NCI-H524 (cell line): ENCODE measurements around the gene GM2A.
"Not testable (repeated sequence)": the region's sequence is repeated elsewhere in the genome, so short reads cannot be mapped to it uniquely, and the experiment has no call there.

Source experiments
- DNase-seq, 2 experiments: peaks; one replicate each; lab custom pipeline; 2025; lab: John Stamatoyannopoulos, UW

The GM2A gene

DNA sequence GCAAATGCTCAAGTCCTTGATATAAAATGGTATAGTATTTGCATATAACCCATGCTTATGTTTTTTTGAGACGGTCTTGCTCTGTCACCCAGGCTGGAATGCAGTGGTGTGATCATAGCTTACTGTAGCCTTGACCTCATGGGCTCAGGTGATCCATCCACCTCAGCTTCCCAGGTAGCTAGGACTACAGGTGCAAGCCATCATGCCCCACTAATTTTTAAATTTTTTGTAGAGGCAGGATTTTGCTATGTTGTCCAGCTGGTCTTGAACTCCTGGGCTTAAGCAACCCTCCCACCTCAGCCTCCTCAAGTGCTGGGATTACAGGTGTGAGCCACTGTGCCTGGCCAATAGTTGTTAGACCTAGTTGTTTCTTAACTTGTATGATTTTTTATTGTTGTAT is 33.3 kb downstream of the GM2A start:
- no peak for DNase-seq

DNA sequence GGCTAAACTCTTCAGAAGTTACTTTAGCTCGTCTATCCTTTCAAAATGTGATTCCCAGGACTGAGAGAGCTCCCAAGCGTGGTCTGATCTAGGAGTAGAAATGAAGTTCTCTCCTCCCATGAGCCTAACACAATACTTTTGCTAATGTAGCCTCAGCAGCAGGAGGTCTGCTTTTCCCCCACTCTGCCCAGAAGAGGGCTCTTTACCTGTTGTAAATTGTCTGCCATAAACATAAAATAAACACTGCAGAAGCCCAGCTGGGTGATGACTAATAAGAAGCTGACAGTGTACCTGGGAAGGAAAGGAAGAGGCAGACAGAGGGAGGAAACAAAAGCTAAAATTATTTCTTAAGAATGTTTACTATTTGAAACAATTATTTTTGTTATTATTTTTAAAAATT is 35.2 kb downstream of the GM2A start:
- DNase-seq: peak in 1 of 2 experiments; percentile 12

DNA sequence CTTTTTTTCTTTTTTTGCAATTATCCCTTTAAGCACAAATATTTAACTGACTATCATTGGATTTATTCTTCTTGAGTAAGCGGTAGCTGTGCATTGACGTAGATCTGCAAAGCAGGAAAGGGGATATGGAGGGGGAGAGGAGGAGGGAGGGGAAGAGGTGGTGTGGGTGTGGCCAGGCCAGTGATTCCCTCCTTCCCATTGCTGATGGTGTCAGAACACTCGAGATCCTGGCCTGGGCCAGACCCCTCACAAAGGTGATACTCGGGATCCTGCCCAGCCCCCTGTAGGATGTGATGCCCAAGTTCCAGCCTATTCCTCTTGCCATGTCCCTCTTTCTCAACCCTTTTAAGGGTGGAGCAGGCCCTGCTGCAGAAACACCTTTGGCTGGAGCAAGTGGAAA is 40.6 kb downstream of the GM2A start:
- no peak for DNase-seq

DNA sequence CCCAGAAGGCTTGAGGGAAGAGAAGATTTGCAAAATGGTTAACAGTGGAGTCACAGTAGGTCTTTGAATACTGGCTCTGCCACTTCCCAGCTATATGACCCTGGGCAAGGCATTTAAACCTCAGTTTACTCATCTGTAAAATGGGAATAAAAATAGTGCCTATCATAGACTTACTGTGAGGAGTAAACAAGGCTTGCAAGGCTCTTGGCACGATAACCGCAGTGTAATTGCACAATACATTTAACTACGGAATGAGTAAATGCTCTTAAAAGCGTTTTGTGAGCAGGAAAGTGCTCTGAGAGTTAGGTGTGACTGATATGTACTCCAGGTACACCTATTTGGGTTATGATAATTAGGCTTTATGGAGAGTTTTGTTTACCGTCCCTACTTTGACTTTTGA is 42.2 kb downstream of the GM2A start:
- DNase-seq: no peak

DNA sequence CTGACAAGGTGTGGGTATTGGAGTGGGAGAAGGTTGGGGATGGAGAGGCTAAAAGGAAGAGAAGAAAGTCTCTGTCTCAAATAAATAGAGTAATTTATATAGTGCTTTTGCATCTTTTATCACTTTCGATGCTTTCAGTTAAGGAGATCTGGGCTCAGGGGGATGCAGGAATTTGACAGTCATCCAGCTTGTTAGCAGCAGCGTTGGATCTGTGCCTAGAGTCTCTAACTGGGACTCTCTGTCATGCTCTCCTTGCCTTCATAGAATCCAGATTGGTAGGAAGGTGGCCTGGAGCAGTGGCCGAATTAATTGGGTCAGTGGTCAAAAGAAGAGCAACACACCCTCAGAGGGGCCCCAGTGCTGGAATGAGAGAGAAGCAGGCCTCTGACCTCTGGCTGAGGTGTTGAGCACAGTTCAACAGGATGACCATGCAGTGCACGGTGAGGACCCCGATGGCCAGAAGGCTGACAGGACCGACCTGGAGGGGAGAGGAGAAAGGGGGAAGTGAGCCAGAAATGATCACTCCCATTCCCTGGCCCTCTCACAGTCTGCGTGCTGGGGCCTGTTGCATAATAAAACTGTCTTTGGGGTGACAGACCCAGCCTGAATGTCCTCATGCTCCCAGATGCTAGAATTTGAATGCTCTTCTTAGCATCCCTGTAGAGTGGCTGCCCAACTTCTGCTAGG is 42.9 kb downstream of the GM2A start:
- no peak for DNase-seq

DNA sequence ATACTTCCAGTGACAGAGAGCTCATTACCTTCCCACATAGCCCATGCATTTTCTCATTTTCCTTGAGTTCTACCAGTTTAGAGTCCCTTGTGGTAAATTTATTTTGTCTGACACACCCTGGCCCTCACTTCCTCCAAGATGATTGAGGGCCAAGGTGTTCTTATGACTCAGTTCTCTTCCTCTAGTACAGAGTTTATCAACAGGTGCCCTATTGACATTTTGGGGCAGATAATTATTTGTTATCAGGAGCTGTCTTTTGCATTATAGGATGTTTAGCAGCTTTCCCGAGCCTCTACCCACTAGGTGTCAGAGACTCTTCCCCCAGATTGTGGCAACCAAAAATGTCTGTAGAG is 43.5 kb downstream of the GM2A start:
- no peak for DNase-seq

DNA sequence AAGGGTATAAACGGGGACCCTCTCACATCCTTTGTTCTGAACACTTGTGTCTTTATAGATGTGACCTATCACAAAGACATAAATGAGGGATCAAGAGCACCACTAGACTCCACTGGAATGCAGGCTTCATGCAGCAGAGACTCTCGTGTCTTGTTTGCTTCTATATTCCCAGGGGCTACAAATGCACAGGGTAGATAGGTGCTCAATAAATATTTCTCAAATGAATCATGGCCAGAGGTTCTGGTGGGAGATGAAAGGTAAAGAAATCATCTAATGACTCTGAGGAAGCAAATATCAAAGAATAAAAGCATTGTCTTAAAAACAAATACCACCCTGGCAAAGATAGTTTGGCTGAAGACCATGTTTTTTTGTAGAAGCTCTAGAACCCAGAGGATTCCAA is 44.0 kb downstream of the GM2A start:
- DNase-seq: no peak

DNA sequence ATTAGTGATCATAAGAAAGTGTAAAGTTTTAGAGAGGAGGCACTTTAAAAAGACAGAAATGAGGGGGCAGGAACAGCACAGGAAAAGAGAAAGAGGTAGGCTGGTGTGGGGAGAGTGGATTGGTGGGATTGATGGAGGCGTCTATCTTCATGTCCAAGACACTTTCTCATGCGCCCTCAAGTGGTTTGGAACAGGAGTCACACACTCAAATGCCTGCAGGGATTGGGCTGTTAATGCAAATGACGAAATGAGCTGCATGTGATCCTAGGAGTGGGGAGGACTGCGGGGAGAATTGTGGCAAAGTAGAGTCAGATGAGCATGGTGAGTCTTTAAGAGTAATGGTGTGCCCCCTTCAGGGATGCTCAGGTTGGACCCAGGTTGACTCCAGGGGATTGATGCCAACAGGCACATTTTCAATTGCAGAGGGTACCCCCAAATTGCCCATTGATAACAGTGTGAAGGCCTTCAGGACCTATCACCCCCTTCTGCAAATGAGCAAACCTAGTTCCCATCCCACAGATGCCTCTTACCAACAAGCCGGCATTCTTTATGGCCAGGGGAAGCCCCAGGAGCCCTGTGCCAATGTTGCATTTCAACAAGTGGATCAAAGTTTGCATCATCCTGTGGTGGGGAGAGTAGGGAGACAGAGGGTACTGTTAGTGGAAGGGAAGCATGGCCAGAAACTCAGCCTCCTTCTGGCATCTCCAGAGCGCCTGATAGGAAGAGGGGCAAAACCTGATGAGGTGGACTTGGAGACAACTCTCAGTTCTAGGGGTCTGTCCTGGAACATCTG is 45.3 kb downstream of the GM2A start:
- peak; percentile 15 to 68 for DNase-seq

DNA sequence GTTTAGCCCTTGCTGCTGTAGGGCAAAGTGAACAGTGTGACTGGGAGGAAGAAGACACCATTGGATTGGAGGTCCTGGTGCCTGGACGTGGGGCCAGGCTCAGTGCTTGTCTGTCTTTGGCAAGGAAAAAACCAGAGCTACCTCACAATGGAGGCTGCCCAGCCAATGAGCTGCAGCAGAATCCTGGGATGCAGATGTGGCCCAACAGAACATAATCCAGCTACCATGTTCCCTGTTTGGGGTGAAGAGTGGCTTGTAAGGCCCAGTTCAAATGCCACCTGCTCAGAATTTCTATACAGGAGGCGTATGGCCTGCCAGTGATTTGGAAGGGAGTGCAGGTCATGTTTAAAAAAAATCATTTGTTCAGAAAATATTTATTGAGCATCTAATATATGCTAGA is 50.7 kb downstream of the GM2A start, which contains the start of gene SLC36A3:
Gene SLC36A3, minus strand, starts transcription at position 101 of the 400 bp plus-strand sequence. CDS start 412 bp downstream, outside the sequence.
- DNase-seq: no peak

DNA sequence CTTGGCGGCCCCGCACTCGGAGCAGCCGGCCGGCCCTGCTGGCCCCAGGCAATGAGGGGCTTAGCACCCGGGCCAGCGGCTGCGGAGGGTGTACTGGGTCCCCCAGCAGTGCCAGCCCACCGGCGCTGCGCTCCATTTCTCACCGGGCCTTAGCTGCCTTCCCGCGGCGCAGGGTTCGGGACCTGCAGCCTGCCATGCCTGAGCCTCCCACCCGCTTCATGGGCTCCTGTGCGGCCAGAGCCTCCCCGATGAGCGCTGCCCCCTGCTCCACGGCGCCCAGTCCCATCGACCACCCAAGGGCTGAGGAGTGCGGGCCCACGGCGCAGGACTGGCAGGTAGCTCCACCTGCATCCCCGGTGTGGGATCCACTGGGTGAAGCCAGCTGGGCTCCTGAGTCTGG is 56.3 kb downstream of the GM2A start:
- not testable (repeated sequence) for DNase-seq

DNA sequence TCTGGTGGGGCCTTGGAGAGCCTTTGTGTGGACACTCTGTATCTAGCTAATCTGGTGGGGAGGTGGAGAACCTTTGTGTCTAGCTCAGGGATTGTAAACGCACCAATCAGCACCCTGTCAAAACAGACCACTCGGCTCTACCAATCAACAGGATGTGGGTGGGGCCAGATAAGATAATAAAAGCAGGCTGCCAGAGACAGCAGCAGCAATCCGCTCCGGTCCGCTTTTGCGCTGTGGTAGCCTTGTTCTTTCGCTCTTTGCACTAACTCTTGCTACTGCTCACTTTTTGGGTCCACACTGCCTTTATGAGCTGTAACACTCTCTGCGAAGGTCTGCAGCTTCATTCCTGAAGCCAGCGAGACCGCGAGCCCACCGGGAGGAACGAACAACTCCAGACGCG is 56.8 kb downstream of the GM2A start:
- not testable (repeated sequence) for DNase-seq

DNA sequence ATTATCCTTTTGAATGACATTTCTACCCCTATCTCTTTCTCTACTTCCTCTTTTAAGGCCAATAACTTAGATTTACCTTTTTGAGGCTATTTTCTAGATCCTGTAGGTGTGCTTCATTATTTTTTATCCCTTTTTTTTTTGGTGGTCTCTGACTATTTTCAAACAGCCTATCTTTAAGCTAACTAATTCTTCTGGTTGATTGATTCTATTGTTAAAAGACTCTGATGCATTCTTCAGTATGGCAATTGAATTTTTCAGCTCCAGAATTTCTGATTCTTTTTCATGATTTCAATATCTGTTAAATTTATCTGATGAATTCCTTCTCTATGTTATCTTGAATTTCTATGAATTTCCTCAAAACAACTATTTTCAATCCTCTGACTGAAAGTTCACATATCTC is 57.9 kb downstream of the GM2A start:
- no peak for DNase-seq

DNA sequence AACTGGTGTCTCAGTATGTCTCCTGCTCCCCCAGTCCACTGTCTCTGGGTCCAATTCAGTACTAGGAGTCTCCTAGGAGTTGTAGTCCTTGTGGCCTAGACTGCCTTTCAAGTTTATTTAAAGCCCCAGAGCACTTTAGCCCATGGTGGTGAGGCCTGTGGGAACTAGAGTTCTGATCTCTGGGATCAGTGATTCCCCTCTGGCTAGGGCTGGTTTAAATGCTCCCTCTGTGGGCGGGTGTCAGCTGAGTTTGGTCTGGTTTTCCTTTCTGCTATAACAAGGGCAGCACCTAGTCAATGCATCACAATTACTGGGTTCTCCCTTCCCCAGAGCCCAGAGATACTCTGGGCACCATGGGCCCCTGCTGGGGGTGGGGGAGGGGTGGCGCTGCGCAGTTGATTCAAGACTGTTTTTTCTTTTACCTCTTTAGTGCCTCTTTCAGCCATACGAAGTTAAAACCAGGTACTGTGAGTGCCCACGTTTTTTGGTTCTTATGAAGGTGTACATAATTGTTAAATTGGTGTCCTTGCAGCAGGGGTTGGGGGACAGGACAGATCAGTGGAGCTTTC is 59.9 kb downstream of the GM2A start:
- no peak for DNase-seq

DNA sequence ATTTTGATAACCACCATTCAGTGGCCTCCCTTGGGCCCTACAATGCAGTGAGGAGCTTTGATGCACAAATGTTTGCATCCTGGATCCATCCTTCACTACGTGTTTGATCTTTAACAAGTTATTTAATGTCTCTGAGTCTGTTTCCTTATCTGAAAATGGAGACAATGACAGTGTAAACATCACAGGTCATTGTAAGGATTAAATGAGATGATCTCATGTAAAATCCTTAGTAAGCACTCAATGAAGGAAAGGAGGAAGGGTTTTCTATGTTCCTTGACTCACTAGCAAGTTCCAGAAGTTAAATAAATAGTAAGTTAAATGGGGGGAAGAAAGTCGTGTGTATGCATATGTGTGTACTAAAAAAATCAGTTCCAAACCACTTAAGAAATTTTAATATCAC is 60.4 kb downstream of the GM2A start:
- no peak for DNase-seq

DNA sequence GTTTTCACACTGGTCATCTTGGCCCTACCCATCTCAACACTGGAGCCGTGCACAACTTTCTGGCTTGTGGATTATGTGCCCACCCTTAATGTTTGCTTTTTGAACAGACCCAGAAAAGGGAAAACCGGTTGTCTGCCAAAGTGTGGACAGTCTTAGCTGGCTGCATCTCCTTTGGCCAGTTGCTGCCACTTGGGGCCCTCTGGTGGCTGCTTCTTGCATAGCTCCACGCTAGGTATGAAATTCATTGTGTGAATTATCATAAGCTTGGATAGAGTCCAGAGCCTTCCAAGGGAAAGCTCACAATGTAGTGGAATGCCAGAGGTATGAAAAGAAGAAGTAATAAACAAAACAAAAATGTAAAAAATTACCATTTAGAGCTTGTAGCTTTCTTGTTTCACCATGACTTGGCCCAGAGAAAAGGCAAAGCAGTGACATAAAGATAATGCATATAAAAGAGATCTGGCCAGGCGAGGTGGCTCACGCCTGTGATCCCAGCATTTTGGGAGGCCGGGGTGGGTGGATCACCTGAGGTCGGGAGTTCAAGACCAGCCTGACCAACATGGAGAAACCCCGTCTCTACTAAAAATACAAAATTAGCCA is 63.1 kb downstream of the GM2A start:
- peak; percentile 12 to 63 for DNase-seq

DNA sequence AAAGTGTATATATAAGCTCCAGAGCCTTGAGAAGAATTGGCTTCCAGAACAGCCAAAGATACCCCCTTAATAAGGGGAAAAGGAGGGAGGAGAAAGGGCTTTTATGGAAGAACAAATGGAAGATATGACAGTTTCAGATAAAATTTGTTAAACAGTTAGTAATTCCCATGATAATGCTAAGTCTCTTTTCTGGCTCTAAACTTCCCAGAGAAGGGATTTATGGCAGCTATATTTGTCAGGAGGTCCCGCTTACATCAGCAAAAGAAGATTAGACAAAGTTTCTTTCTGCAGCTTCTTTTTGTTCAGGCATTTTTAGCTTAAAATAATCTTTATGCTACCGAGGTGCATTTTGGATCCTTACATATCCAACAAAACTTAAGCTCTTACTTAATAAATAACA is 64.9 kb downstream of the GM2A start:
- no peak for DNase-seq

DNA sequence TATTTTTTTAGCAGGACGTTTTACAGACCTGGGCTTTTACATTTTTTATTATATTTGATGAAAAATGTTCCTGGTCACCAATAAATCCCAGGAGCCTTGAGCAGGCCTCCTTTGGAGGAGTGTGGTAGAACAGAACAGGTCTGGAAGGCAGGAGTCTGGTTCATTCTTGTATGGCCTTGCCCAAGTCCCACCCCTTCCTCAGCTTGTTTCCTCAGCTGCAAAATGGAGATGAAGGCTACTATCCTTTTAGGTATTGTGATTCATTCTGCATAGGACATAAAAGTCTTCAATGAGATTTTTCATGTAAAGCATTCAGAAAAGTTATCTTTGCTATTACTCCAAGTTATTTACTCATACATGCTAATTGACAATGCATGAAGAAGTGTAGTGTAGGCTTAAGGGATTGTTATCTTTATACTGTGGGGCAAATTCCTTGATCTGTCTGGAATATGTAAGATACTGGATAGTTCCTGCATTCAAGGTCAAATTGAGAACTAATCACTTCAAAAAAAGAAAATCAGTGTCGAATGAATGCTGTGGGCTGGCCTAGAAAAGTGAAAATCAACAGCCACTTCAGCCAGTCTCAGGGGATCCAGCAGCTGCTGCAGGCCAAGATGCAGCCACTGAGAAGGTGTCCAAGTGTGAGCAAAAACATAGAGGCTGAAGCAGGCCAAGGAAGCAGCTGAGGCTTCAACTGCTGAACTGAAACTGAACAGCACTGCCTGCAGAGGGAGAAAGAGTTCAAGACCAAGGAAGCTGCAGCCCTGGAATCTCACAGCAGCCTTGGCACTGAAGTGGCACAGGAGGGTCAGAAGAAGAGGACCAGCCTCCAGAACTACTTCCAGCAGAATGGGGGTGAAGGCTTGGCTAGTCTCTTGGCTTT is 66.1 kb downstream of the GM2A start:
- DNase-seq: peak; percentile 27 to 79
